ENCODE results near the gene RAP2C. TPM values are rescaled to one million over a fixed set of nuclear protein-coding genes. Genes with fewer than 3 reads are reported as not detected.

Gene RAP2C
- total RNA-seq, 4 donors from 2014 or later = 9.4 to 13.8 (median 13.6) TPM

- Histone ChIP-seq H3K4me3 (no peak overlapping the region), H3K4me1 (peaks cover 11 to 14% of the 10 kb centered on the region in 2 donors), H3K27ac (no peak overlapping the region), H3K27me3 (no peaks in the 10 kb centered on the region), H3K9me3 (no peaks in the 10 kb centered on the region), H3K36me3 (no peaks in the 10 kb centered on the region)
- no peak for TF ChIP-seq POLR2A (IDR thresholded peaks at IDR 0.05)
- TF ChIP-seq, protein P1, sequence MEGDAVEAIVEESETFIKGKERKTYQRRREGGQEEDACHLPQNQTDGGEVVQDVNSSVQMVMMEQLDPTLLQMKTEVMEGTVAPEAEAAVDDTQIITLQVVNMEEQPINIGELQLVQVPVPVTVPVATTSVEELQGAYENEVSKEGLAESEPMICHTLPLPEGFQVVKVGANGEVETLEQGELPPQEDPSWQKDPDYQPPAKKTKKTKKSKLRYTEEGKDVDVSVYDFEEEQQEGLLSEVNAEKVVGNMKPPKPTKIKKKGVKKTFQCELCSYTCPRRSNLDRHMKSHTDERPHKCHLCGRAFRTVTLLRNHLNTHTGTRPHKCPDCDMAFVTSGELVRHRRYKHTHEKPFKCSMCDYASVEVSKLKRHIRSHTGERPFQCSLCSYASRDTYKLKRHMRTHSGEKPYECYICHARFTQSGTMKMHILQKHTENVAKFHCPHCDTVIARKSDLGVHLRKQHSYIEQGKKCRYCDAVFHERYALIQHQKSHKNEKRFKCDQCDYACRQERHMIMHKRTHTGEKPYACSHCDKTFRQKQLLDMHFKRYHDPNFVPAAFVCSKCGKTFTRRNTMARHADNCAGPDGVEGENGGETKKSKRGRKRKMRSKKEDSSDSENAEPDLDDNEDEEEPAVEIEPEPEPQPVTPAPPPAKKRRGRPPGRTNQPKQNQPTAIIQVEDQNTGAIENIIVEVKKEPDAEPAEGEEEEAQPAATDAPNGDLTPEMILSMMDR (IDR thresholded peaks at IDR 0.05 in 4 of 5, conservative IDR thresholded peaks at IDR 0.05 in 1 of 5) = no peak
- DNase-seq (no peak), ATAC-seq (no peak)
- in situ Hi-C loops (cut with MboI; ENCODE audit: low sequenced_read_pairs in 4 of 4) = loop anchor here in 1 of 4 donors (25.0 kb wide), 1 partner anchor 113 kb away; no protein-coding TSS in a partner anchor
- intact Hi-C loops (cut with DNase I; ENCODE audit: low total_unique reads) = no loop called here
These were observed 19.3 kb downstream of the RAP2C start for GRCh38 chrX:132199941-132200340.

- Histone ChIP-seq H3K27ac (no peak overlapping the region), H3K27me3 (no peaks in the 10 kb centered on the region), H3K4me1 (no peaks in the 10 kb centered on the region), H3K4me3 (no peak overlapping the region), H3K9me3 (no peaks in the 10 kb centered on the region), H3K36me3 (no peaks in the 10 kb centered on the region)
- intact Hi-C loops (cut with DNase I; ENCODE audit: low total_unique reads) (no loop called here), in situ Hi-C loops (cut with MboI; ENCODE audit: low sequenced_read_pairs in 4 of 4) (no loop called here)
- ATAC-seq (no peak), DNase-seq (no peak)
- TF ChIP-seq POLR2A (IDR thresholded peaks at IDR 0.05) = no peak
- TF ChIP-seq, protein P1 (IDR thresholded peaks at IDR 0.05 in 4 of 5, conservative IDR thresholded peaks at IDR 0.05 in 1 of 5) = no peak
These were observed 25.2 kb downstream of the RAP2C start for GRCh38 chrX:132193872-132194574.

DNA sequence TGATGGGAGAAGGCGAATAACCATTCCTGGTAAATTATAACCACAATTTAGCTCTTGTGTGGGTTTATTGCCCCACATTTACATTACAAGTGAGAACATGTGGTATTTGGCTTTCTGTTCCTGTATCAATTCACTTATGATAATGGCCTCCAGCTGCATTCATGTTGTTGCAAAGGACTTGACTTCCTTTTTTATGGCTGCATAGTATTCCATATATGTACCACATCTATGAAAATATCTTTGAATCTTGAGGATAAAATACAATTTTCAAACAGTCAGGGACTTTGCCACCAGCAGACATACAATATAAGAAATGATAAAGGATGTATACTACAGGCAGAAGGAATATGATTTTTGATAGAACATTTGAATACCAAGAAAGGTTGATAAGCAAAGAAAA lies 27.3 kb downstream of the RAP2C start:
- TF ChIP-seq, protein P1 (IDR thresholded peaks at IDR 0.05 in 4 of 5, conservative IDR thresholded peaks at IDR 0.05 in 1 of 5) = no peak
- TF ChIP-seq POLR2A (IDR thresholded peaks at IDR 0.05) = no peak
- Histone ChIP-seq H3K9me3 (no peaks in the 10 kb centered on the region), H3K27ac (no peak overlapping the region), H3K4me3 (no peak overlapping the region), H3K36me3 (no peaks in the 10 kb centered on the region), H3K27me3 (no peaks in the 10 kb centered on the region), H3K4me1 (no peaks in the 10 kb centered on the region)
- no peak for DNase-seq
- in situ Hi-C loops (cut with MboI; ENCODE audit: low sequenced_read_pairs in 4 of 4) = no loop called here
- intact Hi-C loops (cut with DNase I; ENCODE audit: low total_unique reads) = no loop called here
- no peak for ATAC-seq

GRCh38 chrX:132188175-132188574 lies 31.1 kb downstream of the RAP2C start:
- no peak overlapping the region for H3K27ac ChIP-seq
- H3K36me3 ChIP-seq = no peaks in the 10 kb centered on the region
- no peaks in the 10 kb centered on the region for H3K9me3 ChIP-seq
- ATAC-seq (no peak), DNase-seq (no peak)
- H3K4me1 ChIP-seq = no peaks in the 10 kb centered on the region
- TF ChIP-seq POLR2A (IDR thresholded peaks at IDR 0.05) = no peak
- TF ChIP-seq, protein P1 (IDR thresholded peaks at IDR 0.05 in 4 of 5, conservative IDR thresholded peaks at IDR 0.05 in 1 of 5) = no peak
- intact Hi-C loops (cut with DNase I; ENCODE audit: low total_unique reads) = no loop called here
- H3K4me3 ChIP-seq = no peak overlapping the region
- no peaks in the 10 kb centered on the region for H3K27me3 ChIP-seq
- in situ Hi-C loops (cut with MboI; ENCODE audit: low sequenced_read_pairs in 4 of 4) = no loop called here

- no peak overlapping the region for H3K4me3 ChIP-seq
- H3K27me3 ChIP-seq = no peaks in the 10 kb centered on the region
- H3K9me3 ChIP-seq = no peaks in the 10 kb centered on the region
- in situ Hi-C loops (cut with MboI; ENCODE audit: low sequenced_read_pairs in 4 of 4) = no loop called here
- H3K27ac ChIP-seq = no peak overlapping the region
- no peaks in the 10 kb centered on the region for H3K36me3 ChIP-seq
- no peak for DNase-seq
- no peak for ATAC-seq
- H3K4me1 ChIP-seq = no peaks in the 10 kb centered on the region
- intact Hi-C loops (cut with DNase I; ENCODE audit: low total_unique reads) = no loop called here
- TF ChIP-seq, protein P1 (IDR thresholded peaks at IDR 0.05 in 4 of 5, conservative IDR thresholded peaks at IDR 0.05 in 1 of 5) = no peak
- TF ChIP-seq POLR2A (IDR thresholded peaks at IDR 0.05) = no peak
These were observed 31.8 kb downstream of the RAP2C start for GRCh38 chrX:132187451-132187850.
